Kidney (tissue), 14 donors: ENCODE results near the gene DCHS2. TPM values are rescaled to one million over a fixed set of nuclear protein-coding genes. Genes with fewer than 3 reads are reported as not detected.

Experiments
- DNase-seq, 5 donors: peaks; one replicate each; pipeline ENCODE4 v3.0.0-alpha.2; 2013 to 2020
- FAIRE-seq: peaks from 2 replicates; lab custom pipeline; 2012; peaks lifted over from hg19 to GRCh38; lab: Jason Lieb, UNC
- H3K27ac ChIP-seq, 2 donors: one replicate each; pipeline ENCODE4 v1.7.0; 2013; ENCODE audit warnings: low read depth in 2 of 2, low read length in 2 of 2, inconsistent platforms in 1 of 2
- H3K27me3 ChIP-seq: one replicate; pipeline ENCODE4 v1.7.1; 2013; ENCODE audit warnings: low read length, inconsistent platforms; ENCODE audit not compliant: control insufficient read depth, insufficient read depth
- H3K36me3 ChIP-seq, 3 donors: one replicate each; pipeline versions ENCODE4 v1.7.0 to v1.7.1; 2013; ENCODE audit warnings: low read length in 3 of 3, control low read depth in 1 of 3, inconsistent platforms in 1 of 3; ENCODE audit not compliant: insufficient read depth in 3 of 3, control insufficient read depth in 2 of 3
- H3K4me1 ChIP-seq, 3 donors: one replicate each; pipeline versions ENCODE4 v1.7.0 to v1.7.1; 2013; ENCODE audit warnings: low read length in 3 of 3, inconsistent platforms in 1 of 3, low read depth in 1 of 3; ENCODE audit not compliant: control insufficient read depth in 2 of 3, insufficient read depth in 2 of 3
- H3K4me3 ChIP-seq, 3 donors: one replicate each; pipeline versions ENCODE4 v1.7.0 to v1.8.1; 2013; ENCODE audit warnings: low read length in 3 of 3, control low read depth in 1 of 3, inconsistent platforms in 1 of 3
- H3K9ac ChIP-seq, 3 donors: one replicate each; pipeline versions ENCODE4 v1.7.0 to v1.7.1; 2013; ENCODE audit warnings: low read length in 3 of 3, control low read depth in 1 of 3, inconsistent platforms in 1 of 3
- H3K9me3 ChIP-seq, 3 donors: one replicate each; pipeline versions ENCODE4 v1.7.0 to v1.7.1; 2013; ENCODE audit warnings: low read length in 3 of 3, control low read depth in 1 of 3, inconsistent platforms in 1 of 3; ENCODE audit not compliant: control insufficient read depth in 2 of 3, insufficient read depth in 1 of 3
- CTCF ChIP-seq: IDR thresholded peaks from 3 replicates; pipeline ENCODE4 v1.5.1; 2012; ENCODE audit warnings: mild to moderate bottlenecking, moderate library complexity, borderline replicate concordance; ENCODE audit not compliant: insufficient read depth; ENCODE audit errors: extremely low read depth
- intact Hi-C: fragments of 100-400 bp; cut with DNase I; formaldehyde crosslinking; loops from one replicate; pipeline ENCODE4 v1.11.1; 2022
- polyA plus RNA-seq: library from polyadenylated mRNA; stranded (reverse); fragments of 350-450 nt; fragmentation: Illumina TruSeq; extraction: RNeasy Lipid Tissue Mini Kit (QIAGEN cat#74804); gene quantifications from one replicate; pipeline ENCODE4 v1.2.3, GENCODE V29; 2014; ENCODE audit warnings: low read depth, low replicate concordance; ENCODE audit not compliant: insufficient read depth
- total RNA-seq: library from RNA; stranded (reverse); fragmentation: NEBNext Ultra II Directional; extraction: Animal tissue kit (Norgen Biotek cat#: 25700); gene quantifications from one replicate; pipeline ENCODE4 v1.2.1, GENCODE V29; 2021
- donor health status: control.
- donor health status: control.
- donor health status: control.
- donor health status: control.
- donor health status: control.
- donor health status: DM: yes; HTN: yes; CAD: no.
- donor health status: Normal renal cell carcinoma (clear cell type).

Gene DCHS2
- total and polyA plus RNA-seq, 2 donors from 2014 or later = 0.47 TPM; not detected in 1

GRCh38 chr4:154462081-154462810, 29.4 kb downstream of the DCHS2 start:
- H3K36me3 ChIP-seq = no peaks in the 10 kb centered on the region
- H3K27me3 ChIP-seq = no peaks in the 10 kb centered on the region
- H3K9me3 ChIP-seq = no peaks in the 10 kb centered on the region
- H3K4me3 ChIP-seq = no peak overlapping the region
- no peak overlapping the region for H3K9ac ChIP-seq
- no peak for TF ChIP-seq CTCF
- no peaks in the 10 kb centered on the region for H3K4me1 ChIP-seq
- intact Hi-C loops = no loop called here
- DNase-seq = no peak
- no peak for FAIRE-seq
- H3K27ac ChIP-seq = no peak overlapping the region

GRCh38 chr4:154457471-154457870, 34.1 kb downstream of the DCHS2 start:
- intact Hi-C loops = no loop called here
- Histone ChIP-seq H3K27ac (no peak overlapping the region), H3K36me3 (no peaks in the 10 kb centered on the region), H3K9ac (no peak overlapping the region), H3K9me3 (no peaks in the 10 kb centered on the region), H3K27me3 (no peaks in the 10 kb centered on the region), H3K4me3 (no peak overlapping the region), H3K4me1 (no peaks in the 10 kb centered on the region)
- TF ChIP-seq CTCF = no peak
- FAIRE-seq (no peak), DNase-seq (no peak)

GRCh38 chr4:154456889-154457288, 34.7 kb downstream of the DCHS2 start:
- H3K36me3 ChIP-seq = no peaks in the 10 kb centered on the region
- H3K9me3 ChIP-seq = no peaks in the 10 kb centered on the region
- no peak overlapping the region for H3K9ac ChIP-seq
- H3K4me3 ChIP-seq = no peak overlapping the region
- no peak overlapping the region for H3K27ac ChIP-seq
- DNase-seq = no peak
- H3K27me3 ChIP-seq = no peaks in the 10 kb centered on the region
- no peaks in the 10 kb centered on the region for H3K4me1 ChIP-seq
- FAIRE-seq = no peak
- intact Hi-C loops = no loop called here
- no peak for TF ChIP-seq CTCF
